GM21529 (cell line): ENCODE results near the gene SLC15A1.
"Not testable (repeated sequence)": the region's sequence is repeated elsewhere in the genome, so short reads cannot be mapped to it uniquely, and the experiment has no call there.

Source experiments
- ATAC-seq: cut with Tn5 transposase; IDR thresholded peaks from one replicate; pipeline ENCODE4 v1.9.1; 2021; ENCODE audit not compliant: unreplicated experiment

SLC15A1 gene

GRCh38 chr13:98754468-98754867 is 2.0 kb upstream of the SLC15A1 start:
- not testable (repeated sequence) for ATAC-seq

DNA sequence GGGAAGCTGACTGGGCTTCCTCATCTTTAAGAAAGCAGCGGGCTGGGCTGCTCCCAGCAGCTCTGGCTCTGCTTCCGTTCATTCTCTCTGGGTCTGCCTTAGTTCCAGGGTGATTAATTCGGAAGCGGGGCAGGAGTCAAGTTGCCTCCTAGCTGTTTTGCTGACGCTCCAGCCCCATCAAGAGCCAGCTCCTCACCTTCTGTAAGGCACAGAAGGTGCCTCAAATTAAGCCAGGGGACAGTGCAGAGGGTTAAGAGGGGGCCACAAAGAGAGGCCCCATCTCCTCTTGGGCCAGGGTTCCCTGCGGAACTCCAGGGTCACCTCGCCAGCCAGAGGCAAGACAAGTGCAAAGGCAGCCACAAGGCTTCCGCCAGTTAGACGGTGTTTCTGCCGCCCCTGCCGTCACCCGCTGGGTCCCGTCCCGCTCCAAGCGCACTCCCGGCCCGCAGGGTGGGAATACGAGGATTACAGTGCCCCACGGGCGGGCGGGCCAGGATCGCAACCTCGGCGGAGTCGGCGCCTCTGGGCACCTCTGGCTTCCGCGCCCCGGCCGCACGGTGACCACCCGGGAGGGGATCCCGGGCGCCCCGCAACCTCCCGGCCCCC is 508 bp downstream of the SLC15A1 start:
- ATAC-seq = no peak

DNA sequence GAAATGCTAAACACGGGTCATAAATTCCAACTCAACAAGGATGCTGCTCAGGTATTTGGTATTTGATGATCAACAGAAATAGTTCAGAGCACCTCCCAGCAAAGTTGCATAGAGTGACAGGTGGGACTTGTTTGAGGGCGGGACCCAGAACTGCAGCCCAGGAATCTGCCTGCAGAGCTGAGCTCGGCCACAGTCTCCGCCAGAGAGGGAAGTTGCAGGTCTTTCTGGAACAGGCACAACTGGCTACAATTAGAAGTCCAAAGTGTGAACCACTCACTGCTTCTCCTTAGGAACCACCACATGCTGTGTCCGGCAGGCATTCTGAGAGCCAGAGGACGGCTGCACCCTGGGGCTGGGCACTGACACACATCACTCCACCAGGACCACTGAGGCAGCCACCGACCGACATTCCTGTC is 1.1 kb downstream of the SLC15A1 start:
- ATAC-seq = no peak

DNA sequence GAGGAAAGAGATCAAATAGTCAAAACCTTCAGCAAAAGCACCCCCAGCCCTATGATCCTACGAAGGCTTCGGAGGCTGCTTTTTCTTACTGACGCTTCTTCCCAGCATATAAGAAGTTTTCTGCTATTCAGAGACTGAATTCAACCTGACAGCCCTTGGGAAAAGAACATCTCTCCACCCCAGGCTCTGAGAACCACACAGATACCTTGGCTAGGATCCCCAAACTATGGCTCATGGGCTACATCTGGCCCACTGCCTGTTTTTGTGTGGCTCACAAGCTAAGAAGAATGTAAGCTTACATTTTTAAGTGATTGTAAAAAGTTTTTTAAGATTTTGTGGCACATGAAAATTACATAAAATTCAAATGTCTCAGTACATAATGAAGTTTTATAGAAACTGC is 3.0 kb downstream of the SLC15A1 start:
- ATAC-seq = no peak

GRCh38 chr13:98746968-98747367 is 5.5 kb downstream of the SLC15A1 start:
- no peak for ATAC-seq

GRCh38 chr13:98743377-98743776 is 9.1 kb downstream of the SLC15A1 start:
- no peak for ATAC-seq

GRCh38 chr13:98742961-98743360 is 9.5 kb downstream of the SLC15A1 start:
- ATAC-seq = no peak

- no peak for ATAC-seq
These were observed 10.6 kb downstream of the SLC15A1 start for GRCh38 chr13:98741741-98742435.

DNA sequence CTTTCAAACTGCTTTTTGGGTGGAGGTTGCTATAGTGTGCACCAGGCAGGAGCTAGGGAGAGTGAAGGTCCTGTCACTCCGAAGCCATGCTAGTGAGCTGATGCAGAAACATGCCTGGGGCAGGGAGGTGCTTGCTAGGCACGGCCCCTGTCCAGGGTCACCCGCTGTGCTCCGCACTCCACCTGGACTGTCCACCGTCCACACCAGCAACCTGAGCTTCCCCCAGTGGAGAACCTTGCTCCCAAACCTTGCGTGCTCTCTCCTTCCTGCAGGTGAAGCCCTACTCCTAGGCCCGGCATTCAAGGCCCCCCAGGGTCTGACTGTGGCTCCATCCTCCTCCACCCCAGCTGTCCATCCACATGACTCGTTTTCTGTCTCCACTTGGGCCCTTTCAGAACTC is 12.3 kb downstream of the SLC15A1 start:
- no peak for ATAC-seq

- no peak for ATAC-seq
These were observed 13.5 kb downstream of the SLC15A1 start for GRCh38 chr13:98738993-98739392.

DNA sequence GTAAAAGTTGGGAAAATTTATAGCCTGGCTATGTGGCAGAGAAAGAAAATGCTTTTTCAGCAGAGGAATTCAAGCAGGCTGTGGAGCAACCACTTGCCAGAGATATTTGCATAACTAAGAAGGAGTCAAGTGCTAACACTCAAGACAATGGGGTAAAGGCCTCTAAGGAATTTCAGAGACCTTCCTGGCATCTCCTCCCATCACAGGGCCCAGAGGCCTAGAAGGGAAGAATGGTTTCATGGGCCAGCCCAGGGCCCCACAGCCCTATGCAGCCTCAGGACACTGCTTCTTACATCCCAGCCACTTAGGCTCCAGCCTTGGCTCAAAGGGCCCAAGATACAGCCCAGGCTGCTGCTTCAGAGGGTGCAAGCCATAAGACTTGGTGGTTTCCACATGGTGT is 14.3 kb downstream of the SLC15A1 start:
- no peak for ATAC-seq

- no peak for ATAC-seq
These were observed 20.5 kb downstream of the SLC15A1 start for GRCh38 chr13:98731925-98732324.

GRCh38 chr13:98731038-98731437 is 21.4 kb downstream of the SLC15A1 start:
- no peak for ATAC-seq

GRCh38 chr13:98730441-98730840 is 22.0 kb downstream of the SLC15A1 start:
- ATAC-seq = no peak

DNA sequence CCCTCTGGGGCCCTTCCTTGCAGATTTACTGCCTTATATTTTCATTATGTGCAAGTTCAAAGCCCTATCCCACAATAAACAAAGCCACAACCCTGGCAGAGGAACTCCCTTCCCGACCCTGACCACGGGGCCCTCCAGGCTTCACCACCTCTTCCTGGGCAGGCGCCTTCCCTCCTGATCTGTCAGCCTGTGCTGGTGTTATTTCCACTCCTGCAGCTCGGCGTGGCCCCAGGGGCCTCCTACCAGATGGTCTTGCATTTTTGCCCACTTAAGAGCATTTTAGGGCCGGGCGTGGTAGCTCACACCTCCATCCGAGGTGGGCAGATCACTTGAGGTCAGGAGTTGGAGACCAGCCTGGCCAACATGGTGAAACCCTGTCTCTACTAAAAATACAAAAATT is 22.8 kb downstream of the SLC15A1 start:
- no peak for ATAC-seq

DNA sequence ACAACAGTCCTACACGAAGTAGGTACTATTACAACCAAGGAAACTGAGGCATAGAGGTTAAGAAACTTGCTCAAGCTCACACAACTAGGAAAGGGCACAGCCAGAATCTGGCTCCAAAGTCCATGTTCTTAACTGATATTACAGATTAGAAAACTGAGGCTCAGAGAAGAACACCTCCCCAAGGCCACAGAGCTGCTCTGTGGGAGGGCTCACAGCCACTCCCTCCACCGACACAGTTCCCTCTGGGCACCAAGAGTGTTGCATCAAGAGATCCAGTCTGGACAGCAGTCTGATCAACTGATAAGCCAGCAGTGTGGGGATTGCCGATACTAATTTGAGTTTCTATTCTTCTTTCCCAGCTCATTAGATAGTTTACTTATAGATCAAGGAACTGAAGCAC is 29.5 kb downstream of the SLC15A1 start:
- ATAC-seq = no peak

DNA sequence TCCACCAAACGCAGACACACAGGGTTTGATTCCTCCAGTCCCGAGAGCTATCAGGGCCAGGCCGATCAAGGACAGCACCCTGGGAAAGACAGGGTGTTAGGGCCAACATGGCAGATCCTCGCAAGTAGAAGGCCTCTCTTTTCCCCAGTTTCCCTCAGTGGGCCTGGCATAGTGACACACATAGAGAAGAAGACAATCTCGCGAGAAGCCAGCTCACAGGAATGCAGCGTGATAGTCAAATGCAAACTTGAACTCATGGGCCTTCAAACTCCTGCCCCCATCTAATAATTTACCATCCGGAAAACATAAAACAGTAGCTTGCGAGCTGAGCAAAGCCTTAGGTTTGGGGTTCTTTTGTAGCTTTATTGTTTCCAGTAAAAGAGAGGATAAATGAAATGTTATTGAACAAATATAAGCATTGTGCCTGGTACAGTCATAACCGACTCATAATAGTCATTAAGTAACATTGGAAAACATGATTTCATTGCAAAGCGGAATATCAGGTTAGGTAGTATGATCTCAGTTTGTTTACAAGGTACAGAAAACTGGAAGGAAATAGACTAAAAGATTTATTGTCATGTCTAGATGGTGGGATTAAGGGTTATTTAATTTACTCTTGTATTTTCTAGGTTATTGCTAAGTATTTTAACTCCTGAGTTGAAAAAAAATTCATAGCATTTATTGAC is 30.5 kb downstream of the SLC15A1 start:
- ATAC-seq = no peak

GRCh38 chr13:98719527-98720250 is 32.8 kb downstream of the SLC15A1 start:
- no peak for ATAC-seq

- no peak for ATAC-seq
These were observed 34.6 kb downstream of the SLC15A1 start for GRCh38 chr13:98717891-98718290.

- ATAC-seq = no peak
These were observed 35.2 kb downstream of the SLC15A1 start for GRCh38 chr13:98717256-98717655.

GRCh38 chr13:98710521-98710920 is 42.0 kb downstream of the SLC15A1 start:
- ATAC-seq = no peak
